OCI-M2 (cell line): ENCODE measurements around the gene FBXO41.

Source experiments
- DNase-seq: peaks from one replicate; lab custom pipeline; 2025; ENCODE audit not compliant: unreplicated experiment; lab: John Stamatoyannopoulos, UW

FBXO41 gene

DNA sequence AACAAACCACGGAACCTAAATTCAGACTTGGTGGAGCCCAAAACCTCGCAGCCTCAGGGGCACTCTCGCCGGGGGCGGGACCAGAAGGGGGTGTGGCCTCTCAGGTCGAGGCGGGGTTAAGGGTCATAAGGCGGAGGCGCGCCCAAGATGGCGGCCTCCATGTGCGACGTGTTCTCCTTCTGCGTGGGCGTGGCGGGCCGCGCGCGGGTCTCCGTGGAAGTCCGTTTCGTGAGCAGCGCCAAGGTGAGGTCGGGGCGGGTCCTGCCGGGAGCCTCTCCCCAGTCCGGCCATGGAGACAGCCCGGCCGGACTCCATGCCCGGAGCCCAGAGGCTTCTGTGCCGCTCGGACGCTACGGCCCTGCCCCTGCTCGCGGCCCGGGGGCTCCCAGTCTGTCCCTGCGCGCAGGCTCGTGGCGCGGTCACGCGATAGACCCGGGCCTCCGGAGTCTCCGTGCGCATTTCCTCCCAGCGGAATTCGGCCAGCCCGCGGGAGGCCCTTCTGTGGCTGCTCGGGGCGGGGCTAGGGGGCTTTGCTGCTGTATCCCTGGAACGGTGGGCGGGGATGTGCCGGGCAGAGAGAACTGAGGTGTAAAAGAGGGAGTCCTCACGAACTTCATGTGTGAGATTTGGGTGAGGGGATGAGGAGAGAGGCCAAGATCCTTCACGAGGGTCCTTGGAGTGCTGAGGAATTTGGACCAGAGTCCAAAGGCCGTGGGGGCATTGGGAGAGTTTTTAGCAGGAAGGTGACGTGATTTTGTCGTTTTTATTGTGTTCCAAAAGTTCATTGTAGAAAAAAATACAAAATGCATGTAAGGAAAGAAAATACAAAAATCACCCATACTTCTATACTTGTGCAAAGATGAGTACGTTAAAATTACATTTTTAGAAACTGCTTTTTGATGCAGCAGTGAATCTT lies 69.9 kb downstream of the FBXO41 start, which contains the start of gene SMYD5:
SMYD5 (plus strand) TSS at position 126 of the 916 bp plus-strand sequence; CDS start at position 148, 22 bp downstream.
- peak; percentile 25 for DNase-seq

- DNase-seq = peak; percentile 18
Observed at GRCh38 chr2:73212448-73213176, 71.7 kb downstream of the FBXO41 start.

DNA sequence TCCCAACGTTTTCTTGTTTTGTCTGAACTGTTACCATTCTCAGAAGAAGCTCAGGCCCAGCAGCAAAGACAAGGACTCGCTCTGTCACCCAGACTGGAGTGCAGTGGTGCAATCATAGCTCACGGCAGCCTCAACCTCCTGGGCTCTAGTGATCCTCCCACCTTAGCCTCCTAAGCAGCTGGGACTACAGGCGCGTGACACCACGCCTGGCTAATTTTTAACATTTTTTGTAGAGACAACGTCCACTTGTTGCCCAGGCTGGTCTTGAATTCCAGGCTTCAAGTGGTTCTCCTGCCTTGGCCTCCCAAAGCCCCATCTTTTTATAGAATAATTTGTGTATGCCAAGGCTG lies 72.2 kb downstream of the FBXO41 start:
- DNase-seq = no peak

- DNase-seq = no peak
Observed at GRCh38 chr2:73210696-73211095, 73.6 kb downstream of the FBXO41 start.

- DNase-seq = no peak
Observed at GRCh38 chr2:73210019-73210418, 74.3 kb downstream of the FBXO41 start.

DNA sequence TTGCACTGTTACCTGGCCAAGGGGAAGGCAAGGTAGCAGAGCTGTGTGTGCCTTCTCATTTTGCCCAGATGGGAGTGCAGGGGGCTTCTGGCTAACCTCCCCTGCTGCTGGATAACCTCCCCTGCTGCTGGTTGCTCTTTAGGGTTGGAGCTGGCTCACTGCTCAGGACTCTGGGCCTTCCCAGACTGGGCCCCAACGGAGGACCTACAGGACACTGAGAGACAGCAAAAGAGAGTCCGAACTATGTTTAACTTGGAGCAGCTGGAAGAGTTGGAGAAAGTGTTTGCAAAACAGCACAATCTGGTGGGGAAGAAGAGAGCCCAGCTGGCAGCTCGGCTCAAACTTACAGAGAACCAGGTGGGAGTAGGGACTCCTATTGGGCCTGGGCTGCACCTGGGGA lies 76.0 kb downstream of the FBXO41 start:
- no peak for DNase-seq

DNA sequence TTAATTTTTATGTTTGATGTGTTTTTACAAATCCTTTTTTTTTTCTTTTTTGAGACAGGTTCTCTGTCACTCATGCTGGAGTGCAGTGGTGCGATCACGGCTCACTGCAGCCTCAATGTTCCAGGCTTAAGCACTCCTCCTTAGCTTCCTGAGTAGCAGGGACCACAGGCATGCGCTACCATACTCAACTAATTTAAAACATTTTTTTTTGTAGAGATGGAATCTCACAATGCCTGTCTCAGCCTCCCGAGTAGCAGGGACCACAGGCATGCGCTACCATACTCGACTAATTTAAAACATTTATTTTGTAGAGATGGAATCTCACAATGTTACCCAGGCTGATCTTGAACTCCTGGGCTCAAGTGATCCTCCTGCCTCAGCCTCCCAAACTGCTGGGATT lies 78.7 kb downstream of the FBXO41 start:
- no peak for DNase-seq
